GM18502 (cell line): ENCODE results near the gene GRAMD1B.

Source experiments
- ATAC-seq: cut with Tn5 transposase; IDR thresholded peaks from one replicate; pipeline ENCODE4 v1.9.1; 2021; ENCODE audit warnings: mild to moderate bottlenecking; ENCODE audit not compliant: unreplicated experiment, poor library complexity

GRAMD1B gene

DNA sequence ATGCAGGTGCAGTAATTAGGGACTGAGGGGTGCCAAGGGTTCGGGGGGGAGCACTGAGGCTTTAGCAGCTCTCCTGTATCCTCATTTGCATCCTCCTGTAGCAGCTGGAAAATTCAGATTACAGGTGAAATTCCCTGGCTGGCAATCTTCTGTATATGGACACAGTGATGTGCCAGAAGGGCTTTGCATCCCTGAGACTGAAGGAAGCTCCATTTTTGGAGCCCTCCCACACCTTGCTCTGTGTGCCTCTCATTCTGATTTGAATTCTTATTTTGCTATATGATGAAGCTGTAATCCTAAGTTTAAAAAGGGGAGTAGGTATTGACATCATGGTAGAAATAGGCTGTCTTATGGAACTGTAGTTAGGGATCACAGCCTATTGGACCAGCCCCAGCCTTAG lies 177.7 kb downstream of the GRAMD1B start:
- no peak for ATAC-seq

DNA sequence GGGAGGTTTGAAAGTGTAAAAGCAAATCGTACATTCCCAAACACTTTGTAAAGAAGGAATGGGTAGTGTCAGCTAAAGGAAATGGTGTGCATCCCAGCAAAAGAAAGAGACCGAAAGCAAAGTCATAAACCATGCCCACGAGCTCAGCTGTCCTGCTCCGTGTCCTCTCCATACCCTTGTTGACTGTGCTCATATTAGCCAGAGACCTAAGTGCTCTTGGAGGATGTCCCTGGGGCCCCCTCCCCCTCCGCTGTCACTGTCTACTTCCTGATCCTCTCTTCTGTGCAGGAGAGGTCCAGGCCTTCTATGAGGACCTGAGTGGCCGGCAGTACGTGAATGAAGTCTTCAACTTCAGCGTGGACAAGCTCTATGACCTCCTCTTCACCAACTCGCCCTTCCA lies 178.3 kb downstream of the GRAMD1B start:
- no peak for ATAC-seq

DNA sequence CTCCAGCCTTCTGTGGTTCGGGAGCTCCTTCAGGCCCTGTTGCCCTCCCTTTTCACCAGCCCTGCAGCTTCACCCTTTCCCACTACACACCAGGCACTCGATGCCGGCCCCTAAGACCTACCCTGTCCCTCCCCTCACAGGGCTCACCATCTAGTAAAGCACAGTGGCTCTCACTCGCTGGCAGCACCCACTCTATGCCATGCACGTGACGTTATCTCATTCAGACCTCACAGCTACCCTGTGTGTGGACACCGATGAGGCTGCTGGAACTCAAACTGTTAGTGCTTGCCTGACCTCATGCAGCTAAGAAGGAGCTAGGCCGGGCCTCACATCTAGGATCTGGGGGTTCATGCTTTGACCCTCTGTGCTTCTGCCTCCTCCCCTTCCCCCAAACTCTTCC lies 178.9 kb downstream of the GRAMD1B start:
- no peak for ATAC-seq

DNA sequence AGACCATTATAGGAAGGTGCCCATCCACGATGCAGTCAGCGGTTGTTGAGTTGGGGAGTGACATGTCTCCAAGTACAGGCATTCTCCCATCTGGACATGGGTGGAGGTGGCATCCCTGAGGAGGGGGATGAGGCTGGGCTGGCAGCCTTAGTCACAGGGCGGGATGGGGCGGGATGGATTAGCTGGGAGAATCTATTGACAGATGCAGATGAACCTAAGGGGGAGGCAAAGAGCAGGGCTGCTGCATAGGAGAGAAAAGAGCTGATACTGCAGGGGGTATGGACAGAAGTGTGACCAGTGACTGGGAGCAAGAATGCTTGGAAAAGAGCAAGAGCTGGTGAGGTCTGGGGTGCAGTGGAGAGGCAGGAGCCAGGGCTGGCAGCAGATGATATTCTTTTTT lies 181.6 kb downstream of the GRAMD1B start:
- no peak for ATAC-seq

DNA sequence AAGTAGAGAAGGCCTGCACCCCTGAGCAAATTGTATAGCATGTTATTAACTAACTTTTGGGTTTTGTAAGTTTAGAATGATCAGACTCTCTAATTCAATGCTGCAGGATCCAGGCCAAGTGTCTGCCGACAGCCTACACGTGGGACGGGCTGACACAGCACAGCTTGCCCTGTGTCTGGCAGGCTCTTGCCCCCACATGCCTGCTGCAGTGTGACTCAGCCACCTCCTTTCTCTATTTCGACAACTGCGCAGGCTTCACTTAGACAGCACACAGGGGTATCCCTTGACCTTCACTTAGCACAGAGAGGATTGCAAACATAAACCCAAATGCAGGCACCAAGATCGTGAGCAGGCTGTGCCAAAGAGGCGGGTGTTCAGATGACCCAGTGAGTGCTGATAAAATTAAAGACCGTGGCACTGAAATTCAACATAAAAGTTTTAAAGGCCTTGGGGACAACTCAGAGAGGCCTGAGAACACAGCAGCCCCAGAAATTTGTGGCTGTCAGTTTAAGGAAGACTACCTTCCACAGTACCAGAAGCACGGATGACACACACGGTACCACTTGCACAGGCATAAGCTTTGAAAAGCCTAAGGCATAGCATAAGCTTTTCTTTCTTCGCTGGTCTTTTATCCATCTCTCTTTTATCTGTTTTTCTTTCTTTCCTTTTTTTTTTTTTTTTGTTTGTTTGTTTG lies 186.6 kb downstream of the GRAMD1B start:
- no peak for ATAC-seq

DNA sequence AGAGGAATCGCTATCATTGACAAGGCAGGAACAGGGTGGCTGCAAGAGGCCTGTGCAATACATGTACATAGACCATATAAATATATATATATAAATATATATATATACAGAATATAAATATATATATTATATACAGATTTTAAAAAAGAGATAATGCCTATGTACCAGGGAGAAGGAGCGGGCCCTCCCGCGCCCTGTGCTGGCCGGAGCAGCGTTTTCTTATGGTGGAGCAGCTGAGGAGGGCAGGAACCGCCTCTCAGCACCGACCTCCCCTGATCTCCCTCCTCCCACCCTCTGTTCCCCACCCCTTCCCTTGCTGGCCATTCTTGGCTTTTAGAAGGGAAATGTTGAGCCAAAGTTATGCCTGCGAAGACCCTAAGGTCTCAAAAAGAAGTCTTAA lies 192.5 kb downstream of the GRAMD1B start:
- no peak for ATAC-seq

DNA sequence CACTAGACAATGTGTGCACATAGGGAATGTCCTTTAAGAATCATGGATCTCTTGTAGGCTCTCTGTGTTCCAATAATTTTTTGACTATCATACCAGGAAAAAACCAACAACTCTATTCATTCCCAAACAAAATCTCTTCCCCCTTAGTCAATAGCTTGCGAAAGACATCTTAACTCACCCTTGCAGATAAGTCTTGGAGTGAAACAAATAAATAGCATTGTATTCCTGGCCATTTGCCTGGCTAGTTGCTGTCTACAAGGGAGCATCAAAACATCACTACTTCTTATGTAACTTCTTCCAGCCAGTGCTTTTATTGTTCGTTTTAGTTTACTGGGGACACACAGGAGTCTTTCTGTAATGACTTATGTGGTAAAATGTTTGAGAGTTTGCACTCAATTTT lies 194.9 kb downstream of the GRAMD1B start:
- ATAC-seq: no peak

DNA sequence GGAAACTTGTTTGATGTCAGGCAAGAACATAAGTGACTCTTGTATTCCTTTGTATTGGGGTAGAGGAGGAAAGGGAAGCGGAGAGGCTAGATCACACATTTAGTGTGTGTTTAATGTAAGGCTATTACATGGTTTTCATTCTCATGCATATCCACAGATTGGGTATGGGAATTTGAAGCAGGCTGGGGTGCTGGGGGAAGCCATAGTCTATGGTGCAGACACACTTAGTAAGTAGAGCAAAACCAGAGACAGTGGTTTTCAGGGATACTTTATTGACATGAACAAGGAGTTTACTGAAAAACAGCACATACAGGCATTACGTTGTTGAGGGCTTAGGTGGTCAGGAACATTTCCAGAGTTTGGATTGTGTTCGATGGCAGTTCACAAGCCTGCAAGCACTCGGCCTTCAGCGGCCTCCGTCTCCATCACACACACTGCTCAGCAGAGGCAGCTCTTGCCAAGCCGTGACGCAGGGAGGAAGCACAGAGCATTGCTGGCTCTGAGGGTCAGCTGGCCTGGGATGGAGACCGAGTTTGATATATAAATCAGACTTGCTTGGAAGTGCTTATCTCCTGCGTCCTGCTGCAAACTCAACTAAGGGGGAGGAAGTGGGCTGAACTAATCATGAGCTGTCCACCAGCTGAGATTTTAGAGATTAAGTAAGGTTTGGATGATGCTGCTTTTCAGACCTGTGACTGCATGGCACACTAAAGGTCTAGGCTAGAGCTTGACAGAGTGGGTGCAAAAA lies 199.0 kb downstream of the GRAMD1B start:
- no peak for ATAC-seq

DNA sequence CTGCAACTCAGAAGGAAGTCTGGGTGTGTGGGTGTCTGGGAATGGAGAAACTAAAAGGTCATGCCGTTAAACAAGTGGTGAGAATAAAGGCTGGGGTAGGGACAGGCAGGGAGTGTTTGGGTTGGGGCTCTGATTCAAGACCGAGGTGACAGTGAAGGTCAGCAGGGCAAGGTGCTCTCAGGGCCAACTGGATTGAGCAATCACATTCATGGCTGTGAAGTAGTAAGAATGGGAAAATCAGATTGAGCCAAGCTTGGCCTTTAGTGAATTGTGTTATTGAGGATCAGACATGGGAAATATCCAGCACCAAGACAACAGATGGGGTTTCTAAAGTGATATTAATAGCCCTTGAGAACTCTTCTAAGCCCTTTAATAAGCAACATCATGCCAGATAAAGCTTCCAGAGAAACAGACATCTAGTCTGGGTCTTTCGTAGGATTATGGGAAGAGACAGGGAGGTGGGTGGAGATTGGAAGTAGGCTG lies 200.1 kb downstream of the GRAMD1B start:
- no peak for ATAC-seq

DNA sequence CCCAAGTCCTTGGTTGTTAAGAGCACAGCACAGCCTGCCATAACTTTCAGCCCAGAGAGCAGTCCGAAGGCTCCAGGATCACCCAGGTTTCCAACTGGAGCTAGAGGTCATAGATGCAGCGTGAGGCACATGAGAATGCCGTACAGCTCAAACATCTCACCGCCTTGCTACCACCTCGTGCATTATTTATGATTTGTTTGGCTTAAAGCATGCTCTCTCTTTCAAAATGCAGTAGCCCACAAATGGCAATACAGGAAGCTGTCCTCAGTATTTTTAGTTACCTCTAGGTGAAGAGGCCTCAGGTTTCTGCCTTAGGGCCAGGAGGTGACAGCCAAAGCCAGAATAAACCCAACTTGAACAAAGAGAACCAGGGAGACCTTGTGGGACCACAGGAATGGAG lies 210.0 kb downstream of the GRAMD1B start:
- no peak for ATAC-seq

DNA sequence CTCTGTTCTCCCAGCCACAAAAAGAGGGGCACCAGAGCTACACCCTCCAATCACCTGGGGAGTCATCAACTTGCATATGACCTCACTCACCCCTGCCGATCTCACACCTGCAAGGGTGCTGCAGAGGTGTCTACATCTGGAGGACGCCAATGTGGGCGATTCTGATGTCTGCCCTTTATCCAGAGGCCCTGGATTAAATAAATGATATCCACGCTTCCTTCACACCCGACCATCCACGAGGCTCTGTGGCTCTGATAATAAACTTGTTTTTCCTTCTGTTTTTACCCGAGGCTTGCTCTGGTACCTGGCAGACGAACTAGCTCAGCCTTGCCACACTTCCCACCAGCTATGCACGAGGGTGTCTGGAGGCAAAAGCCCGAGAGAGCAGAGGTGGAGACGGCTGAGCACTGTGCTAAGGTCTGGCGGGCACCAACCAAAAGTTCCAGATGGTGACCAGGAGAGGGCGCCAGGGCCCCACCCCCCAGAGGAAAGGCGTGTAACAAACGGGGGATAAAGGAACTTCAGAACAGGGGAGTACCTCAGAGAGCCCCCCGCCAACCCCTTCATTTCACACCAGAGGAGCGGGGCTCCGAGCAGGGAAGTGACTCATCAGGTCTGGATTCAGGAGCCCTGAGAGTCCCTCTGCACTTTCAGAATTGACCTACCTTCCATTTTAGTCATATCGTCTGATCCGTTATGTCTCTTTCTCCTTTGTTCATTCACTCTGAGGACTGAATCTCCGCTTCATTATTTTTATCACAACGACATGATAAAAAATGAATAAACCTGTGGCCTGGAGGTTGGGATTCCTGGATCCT lies 210.8 kb downstream of the GRAMD1B start:
- peak; percentile 65 for ATAC-seq

DNA sequence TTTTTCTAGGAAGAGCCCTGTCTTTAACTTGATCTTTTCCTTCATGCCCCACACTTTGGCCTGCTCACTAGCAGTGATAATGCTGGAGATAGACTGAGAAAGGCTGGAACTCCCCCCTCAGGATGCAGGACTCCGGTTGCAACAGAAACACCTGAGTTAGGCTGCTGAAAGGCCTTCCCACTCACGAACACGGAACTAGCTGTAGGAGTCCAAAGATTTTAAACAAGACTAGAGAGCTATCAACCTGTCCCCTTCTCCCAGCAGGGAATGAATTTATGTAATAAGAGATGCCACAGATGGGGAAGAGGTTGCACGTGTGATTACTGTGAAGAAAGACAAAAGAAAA lies 211.4 kb downstream of the GRAMD1B start:
- ATAC-seq: no peak

DNA sequence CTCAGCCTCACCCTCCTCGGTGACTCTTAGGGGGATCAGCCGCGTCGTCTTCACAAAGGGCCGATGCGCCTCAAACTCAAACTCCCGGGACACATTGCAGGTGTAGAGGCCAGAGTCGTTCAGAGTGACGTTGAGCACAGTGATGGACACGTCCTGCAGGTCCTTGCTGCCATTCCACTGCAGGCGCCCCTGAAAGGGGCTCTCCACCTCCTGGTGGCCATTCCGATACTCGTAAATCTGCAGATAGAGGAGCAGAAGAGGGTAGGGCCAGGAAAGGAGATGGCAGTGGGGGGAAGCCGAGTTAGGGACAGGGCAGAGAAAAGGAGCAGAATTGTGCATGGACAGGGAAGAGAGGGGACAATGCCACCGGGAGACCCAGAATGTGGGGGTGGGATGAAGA lies 212.4 kb downstream of the GRAMD1B start:
- ATAC-seq: no peak

DNA sequence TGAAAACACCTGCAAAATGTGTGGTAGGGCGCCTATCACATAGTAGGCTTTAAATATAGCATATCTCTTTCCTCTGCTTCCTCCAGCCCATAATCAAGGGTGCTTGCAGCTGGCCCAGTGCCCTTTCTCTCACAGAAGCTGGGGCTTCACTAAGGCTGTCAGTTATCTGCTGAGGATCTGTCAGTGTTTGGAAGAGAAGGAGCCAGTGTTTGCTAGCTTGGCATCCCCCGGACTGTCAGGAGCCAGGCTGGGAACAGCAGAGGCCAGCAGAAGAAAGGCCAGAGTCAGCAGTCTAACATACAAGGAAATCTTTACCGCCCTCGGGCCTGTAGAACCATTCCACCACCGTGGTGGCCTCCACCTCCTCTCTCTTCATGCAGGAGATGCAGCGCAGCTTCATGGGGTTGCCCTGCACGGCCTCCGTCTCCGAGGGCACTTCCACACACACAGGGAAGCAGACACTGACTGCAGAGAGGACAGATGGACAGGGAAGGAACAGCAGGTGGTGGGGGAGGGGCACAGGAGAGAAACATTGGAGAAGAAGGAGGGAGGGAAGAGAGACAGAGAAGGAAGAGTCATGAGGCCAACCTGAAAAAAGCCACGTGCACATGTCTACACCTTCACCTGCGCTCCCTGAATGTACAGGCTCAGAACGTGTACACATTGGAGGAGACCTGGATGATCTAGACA lies 215.4 kb downstream of the GRAMD1B start:
- no peak for ATAC-seq

DNA sequence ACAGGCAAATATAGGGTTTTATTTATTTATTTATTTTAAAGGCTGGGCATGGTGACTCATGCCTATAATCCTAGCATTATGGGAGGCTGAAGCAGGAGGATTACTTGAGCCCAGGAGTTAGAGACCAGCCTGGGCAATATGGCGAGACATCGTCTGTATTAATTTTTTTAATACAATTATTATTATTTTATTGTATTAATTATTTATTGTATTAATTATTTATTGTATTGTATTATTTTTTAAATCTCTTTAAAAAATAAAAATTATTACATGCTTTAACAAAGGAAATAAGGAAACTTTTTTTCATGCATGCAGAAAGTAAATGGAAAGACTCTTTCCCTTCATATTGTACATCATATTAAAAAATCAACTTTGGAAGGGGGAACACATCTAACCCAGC lies 220.8 kb downstream of the GRAMD1B start:
- ATAC-seq: no peak

DNA sequence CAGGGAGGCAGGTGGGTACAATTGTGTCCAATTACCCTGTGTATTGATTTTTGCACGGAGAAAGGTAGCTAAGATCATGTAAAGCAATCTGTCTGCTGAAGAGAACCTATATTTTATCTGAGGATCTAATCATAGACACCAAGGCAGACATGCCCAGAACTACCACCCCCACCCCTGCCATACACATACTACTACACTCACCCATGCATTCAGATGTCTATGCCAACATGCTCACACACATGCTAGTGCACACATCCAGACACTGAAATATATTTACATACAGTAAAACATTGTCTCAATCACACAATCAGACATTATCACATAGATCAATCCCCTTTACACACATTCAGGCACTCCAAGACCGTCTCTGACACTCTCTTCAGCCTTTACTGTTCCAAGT lies 222.5 kb downstream of the GRAMD1B start:
- no peak for ATAC-seq

DNA sequence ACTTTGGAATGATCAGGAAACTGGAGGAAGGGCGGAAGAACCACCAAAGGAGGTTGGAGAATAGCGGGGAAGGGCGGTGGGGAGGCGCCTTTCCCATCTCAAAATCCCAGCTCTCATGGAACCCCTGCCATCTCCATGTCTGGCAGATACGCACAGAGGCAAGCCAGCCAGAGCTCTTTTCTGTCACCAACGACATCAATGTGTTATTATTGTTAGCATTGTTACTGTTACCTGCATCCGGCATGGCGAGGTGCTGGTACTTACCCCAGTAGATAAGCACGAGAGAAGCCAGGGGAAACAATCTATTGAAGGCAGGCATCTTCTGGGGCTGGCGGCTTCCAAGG lies 223.4 kb downstream of the GRAMD1B start:
- ATAC-seq: no peak

DNA sequence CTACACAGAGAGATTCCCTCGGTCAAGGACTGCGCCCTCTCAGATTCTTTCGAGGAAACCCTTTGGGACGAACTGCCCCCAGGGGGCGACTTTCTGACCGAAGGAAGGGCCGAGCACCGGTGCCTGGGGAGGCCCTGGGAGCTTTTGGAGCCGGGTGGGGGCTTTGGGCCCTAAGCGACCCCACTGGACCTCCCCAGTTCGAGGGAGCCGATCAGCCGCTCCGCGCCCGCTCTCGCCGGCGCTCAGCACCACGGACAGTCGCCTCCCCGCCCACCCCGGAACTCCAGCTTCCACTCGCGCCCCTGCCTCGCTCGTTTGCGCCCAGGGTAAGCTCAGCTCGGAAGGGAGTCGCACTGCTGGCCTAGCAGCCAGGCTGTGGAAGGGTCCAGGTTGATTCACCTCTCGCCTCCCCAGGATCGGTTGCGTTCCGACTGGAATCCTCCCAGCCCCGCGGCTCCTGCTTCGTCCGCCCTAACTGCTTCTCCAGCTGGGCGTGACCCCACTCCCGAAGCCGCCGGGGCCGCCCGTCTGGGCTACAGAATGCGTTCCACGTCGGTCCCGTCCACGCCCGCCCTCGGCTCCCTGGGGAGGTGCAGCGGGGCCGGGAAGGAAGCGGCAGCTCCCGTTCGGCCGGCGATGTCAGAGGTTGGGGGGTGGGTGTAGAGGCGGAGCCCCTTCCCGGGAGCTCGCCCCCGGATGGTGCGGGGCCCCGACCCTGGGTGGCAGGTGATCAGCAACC lies 223.9 kb downstream of the GRAMD1B start:
- ATAC-seq: peak; percentile 61

DNA sequence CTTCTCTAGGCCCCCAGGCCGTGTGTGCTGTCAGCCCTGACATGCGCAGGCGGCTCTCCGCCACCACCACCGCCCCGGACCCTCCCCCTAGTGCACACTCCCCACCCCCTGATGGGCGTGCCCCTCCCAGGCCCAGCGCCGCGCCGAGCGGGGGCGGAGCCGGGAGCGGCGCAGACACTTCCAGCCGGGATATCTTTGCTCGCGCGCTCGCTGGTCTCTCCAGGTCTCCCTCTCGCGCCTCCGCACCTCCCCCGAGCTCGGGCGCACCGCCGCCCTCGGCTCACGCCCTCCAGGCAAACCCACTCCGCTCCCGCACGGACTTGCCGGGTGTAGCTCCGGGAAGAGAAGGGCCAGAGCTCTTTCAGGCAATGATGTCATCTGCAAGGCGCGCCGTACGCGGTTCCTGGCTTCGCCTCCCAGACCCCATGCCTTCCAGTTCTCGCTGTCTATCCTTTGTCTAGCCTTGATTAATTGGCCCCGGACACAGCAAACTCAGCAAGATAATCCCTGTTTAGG lies 224.6 kb downstream of the GRAMD1B start, which contains the start of gene SCN3B:
Gene SCN3B, minus strand, starts transcription at position 59 of the 516 bp plus-strand sequence. CDS start 823 bp downstream, outside the sequence.
- ATAC-seq: peak; percentile 77

DNA sequence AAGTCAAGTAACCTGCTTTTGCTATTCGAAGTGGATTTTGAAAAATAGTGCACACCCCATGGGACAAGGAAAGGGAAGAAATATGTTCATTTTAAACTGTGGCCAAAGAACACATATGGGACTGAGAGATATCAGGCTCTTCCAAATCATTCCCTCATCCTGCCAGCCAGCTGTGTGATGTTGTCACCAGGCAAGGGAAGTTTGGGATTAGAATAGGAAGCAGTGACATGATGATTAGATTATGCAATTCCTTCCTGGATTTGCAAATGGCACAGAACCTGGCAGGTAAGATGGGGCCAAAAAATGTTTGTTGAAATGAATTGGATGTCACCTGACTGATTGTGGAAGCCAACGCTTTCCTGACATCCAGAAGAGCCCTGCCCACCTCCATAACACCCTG lies 229.2 kb downstream of the GRAMD1B start:
- ATAC-seq: no peak
